IPS-11a (cell line): ENCODE results near the gene CST9L.
"Not testable (repeated sequence)": the region's sequence is repeated elsewhere in the genome, so short reads cannot be mapped to it uniquely, and the experiment has no call there.

Source experiments
- H3K4me3 ChIP-seq: one replicate; pipeline ENCODE4 v1.5.1; 2013; ENCODE audit warnings: low read depth, low read length, control low read depth

CST9L gene

DNA sequence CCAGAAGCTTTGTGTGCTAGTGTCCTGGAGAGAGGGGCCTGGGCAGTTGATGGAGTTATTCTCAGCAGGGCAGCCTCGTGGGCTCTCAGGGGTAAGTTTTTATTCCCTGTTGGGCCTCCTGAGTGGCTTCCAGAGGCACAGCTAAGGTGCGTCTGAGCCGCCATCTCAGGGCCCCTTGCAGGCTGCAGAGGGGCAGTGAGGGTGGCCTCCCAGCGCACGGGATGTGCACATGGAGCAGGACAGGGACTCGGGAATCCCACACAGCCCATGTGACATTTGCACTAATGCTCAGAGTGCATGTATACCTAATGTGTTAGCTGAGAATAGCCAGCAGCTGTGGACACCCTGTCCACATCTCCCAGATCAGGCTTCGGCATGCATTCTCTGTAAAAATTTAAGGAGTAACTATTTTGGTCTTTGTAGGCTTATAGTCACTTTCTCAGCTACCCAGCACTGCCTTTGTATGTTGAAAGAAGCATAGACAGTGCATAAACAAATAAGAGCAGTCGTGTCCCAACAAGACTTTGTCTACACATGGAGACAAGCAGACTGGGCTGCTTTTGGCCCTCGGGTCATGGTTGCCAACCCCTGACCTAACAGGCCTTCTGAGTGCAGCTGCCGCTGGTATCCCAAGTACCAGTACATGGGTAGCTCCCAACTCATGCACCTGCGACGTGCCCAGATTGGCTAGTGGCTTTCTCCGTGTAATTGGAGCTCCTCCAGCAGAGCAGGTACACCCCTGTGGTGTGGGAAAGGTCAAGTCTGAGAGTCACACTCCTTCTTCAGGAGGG is 18.6 kb upstream of the CST9L start:
- H3K4me3 ChIP-seq: no peak overlapping the region

DNA sequence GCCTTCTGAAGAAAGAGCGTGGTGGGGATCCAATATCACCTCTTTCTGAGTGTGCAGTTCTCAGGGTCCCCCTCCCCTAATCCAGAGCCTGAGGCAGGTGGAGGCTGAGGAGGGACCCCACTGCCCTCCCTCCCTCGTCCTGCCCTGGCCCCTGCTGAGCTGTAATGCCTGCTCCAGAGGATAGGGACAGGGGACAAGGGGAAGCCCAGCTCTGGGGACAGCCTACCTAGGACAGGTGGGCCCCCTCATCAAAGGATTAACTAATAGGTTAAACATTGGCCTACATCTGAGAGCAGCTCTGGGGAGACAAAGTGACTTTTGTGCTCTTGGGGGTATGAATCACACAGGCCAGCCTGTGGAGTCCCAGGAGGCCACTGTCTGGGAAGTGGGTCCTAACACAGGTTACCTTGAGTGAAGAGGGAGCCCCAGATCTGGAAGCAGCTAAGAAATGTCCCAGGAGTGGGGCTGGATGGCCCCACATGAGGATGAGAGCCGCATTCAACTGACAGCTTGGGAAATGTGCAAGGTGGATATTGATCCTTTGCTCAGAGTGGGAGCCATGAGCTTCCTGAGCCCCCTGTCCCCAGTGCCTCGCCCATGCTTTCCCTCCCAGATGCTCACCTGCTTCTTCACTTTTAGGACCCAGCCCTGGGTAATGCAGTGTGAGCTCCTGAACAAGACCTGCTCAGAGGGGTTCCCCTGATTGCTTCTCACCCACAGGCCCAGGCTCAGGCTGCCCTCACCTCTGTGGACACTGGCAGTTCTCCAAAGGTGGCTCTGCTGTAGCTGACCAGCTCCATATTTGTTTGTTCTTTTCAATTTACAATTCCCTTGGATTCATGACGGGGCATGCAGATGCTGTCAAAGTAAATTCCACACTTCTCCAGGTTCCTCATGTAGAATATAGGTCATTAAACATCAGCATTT is 17.8 kb upstream of the CST9L start:
- H3K4me3 ChIP-seq: no peak overlapping the region

DNA sequence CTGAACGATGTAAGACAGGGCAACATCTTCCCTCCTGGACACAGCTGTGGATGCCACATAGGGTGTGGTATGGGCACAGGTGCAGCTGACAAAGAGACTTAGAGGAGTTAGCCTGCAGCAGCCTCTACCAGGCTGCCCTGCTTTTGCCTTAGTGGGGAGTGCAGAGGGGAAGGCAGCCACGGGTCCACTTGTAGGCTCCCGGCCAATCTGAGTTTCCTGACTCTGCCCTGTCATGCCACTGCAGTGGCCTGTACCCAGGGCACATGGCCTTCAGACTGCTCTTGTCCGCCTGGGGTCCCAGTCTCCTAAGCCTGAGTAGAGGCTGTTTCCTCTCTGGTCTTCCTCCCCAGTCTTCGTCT is 17.1 kb upstream of the CST9L start:
- no peak overlapping the region for H3K4me3 ChIP-seq

DNA sequence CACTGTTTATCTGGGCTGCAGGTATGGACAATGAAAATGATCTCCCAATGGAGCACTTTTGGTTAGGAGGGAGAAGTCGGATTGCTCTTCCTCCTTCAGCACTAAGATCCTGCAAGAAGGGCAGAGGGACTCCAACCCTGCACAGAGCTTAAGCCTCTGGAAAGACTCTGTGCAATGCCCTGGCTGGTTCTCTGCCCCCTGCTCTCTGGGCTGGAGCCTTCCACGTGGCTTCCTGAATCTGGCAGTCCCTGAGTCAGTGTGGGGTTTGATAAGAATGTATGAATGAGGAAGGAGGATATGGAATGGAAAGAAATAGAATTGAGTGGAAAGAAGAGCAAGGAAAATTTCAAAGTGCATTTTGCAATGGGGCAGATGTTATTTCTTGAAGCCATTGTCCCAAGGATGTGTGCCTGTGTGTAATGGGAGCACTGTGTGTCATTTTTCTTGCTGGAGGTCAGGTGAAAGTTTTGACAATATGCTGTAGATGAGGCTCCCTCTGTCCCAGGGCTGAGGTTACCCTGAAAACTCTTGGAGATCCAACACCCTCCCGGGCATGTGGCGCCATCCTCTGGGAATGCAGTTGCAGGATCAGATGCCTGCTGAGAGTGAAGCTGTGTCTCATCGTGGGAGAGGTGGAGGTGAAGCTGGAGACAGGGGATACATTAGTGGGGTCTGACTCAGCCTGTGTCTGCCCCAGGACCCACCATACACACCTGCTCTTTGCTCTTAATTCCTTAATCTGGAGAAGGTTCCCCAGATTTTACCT is 16.3 kb upstream of the CST9L start:
- H3K4me3 ChIP-seq: no peak overlapping the region

DNA sequence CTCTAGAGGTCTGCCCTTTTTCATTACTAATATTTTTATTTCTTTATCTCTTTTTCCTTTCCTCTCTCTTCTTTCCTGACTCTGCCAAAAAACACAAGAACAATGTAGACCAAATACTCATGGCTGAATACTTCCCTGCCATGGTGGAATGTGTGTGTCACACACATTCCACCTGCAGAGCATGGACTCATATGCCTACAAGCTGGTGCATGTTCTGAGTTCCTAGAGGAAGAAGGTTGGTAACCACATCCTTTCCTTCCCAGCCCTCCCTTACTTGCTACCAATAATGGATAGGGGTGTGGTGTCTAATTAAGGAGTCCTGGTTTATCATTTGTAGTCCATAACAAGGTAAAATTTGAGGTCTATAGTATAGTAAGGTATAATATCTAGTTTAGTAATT is 15.2 kb upstream of the CST9L start:
- H3K4me3 ChIP-seq: no peak overlapping the region

DNA sequence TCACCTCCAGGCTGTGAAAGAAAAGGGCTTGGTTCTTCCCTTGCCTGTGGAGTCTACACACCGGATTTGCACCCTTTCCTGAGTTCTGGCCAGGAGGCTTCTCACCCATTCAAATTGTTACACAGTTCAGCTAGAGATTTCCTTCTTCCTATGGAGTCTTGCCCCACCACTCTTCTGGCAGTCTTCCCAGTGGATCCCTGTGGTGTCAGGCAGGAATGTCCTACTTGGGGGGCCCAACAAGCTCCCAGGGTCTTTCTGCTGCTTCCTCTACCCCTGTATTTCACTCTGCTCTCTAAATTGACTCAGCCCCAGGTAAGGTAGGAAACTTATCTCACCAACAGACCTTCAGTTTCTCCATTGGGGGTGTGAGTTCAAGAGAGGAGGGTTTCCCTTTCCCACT is 14.0 kb upstream of the CST9L start:
- H3K4me3 ChIP-seq: no peak overlapping the region

DNA sequence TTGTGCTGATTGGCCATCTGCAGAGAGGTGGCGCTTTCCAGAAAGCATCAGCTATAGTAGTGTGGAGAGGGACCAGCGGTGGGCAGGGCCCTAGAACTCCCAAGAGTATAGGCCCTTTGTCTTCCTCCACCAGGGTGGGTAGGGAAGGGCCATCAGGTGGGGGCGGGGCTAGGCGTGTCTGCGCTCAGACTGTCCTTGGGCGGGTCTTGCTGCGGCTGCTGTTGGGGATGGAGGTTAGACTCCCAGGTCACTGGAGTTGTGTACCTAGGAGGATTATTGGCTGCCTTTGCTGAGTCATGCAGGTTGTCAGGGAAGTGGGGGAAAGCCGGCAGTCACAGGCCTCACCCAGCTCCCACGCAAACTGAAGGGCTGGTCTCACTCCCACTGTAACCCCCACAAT is 13.5 kb upstream of the CST9L start:
- H3K4me3 ChIP-seq: not testable (repeated sequence)

DNA sequence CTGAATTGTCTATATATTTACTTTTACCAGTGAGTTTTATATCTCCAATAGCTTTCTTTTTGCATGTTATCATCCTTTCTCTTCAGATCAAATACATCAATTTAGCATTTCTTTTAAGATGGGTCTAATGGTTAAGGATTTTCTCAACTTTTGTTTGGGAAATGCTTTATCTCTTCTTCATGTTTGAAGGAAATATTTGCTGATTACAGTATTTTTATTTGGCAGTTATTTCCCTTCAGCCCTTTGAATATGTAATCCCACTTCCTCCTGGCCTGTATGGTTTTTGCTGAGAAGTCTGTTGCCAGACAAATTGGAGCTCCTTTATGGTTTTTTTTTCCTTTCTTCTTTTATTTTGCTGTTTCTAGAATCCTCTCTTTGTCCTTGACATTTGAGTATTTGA is 6.7 kb upstream of the CST9L start:
- H3K4me3 ChIP-seq: no peak overlapping the region

DNA sequence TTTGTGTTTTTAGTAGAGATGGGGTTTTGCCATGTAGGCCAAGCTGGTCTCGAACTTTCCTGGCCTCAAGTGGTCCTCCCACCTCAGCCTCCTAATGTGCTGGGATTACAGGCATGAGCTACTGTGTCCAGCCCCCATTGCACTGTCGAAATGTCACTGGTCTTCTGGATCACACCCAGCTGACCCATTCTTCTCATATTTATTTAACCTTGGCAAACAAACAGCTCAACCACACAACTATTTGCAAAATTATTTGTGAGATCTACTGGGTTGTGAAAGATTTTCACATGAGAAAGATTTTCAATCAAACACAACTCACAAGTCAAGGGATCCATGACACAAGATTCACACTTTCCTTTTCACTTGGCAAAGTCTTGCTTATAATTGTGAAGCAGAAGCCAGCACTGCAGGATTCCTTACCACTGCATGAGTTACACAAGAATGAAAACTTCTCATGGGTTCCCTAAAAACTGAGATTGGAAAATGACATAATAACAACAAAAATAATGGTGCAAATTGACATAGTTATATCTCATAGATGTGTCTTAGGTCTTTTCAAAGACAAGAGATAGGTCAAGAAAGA is 2.0 kb upstream of the CST9L start:
- no peak overlapping the region for H3K4me3 ChIP-seq

DNA sequence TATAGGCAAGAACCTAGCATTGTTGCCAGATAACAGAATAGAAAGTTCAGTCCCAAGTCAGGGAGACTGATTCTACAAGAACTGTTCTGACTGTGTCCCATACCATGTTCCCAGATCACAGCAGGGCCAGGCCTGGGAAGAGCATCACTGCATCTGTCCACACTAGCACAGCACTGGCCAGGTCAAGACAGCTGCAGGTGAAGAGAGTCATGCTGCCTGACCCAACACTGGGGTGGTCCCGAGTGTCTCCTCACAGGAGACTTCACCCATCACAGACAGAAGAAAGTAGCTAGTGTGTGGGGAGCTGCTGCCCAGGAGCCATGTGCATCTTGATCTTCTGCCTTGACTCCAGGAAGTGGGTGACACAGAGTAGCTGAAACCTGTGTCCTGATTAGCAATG is 1.3 kb upstream of the CST9L start:
- H3K4me3 ChIP-seq: no peak overlapping the region

DNA sequence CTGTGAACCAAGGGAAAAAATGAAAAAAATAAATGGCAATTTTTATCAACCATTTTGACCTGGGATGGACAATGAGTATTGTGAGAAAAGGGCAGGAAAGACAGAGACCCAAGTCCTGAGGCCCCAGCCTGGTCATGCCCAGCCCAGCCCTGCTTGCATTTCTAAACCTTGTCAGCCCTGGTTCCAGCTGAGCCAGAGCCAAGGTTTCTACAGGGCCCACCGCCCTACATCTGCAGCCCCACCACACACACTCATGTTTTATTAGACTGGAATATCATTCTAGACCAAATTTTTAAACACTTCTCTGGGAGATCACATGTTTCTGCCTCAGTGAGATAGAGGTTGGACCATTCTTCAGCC is 667 bp upstream of the CST9L start:
- H3K4me3 ChIP-seq: no peak overlapping the region

DNA sequence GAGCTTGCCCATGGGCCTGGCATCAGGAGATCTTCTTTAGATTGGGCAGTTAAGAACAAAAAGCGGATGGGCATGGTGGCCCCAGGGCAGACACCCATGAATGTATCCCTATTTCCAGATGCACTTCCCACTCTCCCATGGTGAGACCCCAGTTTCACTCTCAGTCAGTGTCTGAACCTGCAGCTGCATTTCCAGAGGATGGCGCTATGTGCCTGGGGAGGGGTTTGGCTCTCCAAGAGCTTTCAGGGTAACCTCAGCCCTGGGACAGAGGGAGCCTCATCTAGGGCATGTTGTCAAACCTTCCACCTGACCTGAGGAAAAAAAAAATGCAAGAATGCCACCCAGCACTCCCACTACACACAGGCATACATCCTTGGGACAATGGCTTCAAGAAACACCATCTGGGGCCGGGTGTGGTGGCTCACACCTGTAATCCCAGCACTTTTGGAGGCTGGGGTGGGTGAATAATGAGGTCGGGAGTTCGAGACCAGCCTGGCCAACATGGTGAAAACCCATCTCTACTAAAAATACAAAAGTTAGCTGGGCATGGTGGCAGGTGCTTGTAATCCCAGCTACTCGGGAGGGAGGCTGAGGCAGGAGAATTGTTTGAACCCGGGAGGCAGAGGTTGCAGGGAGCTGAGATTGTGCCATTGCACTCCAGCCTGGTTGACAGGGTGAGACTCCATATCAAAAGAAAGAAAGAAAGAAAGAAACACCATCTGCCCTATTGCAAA is 1.9 kb downstream of the CST9L start:
- H3K4me3 ChIP-seq: no peak overlapping the region

DNA sequence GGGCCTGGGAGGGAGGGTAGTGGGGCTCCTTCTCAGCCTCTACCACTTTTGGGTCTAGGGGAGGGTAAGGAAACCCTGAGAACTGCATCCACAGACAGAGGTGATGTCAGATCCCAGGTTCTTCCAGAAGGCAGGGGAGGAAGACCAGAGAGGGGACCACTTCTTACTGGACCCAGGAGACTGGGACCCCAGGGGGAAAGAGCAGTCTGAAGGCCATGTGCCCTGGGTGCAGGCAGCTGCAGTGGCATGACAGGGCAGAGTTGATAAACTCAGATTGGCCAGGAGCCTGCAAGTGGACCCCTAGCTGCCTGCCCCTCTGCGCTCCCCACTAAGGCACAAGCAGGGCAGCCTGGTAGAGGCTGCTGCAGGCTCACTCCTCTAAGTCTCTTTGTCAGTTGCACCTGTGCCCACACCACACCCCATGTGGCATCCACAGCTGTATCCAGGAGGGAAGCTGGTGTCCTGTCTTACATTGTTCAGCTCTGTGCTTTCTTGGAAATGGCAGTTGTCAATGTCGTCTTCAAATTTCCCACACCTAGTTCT is 2.7 kb downstream of the CST9L start:
- H3K4me3 ChIP-seq: no peak overlapping the region

DNA sequence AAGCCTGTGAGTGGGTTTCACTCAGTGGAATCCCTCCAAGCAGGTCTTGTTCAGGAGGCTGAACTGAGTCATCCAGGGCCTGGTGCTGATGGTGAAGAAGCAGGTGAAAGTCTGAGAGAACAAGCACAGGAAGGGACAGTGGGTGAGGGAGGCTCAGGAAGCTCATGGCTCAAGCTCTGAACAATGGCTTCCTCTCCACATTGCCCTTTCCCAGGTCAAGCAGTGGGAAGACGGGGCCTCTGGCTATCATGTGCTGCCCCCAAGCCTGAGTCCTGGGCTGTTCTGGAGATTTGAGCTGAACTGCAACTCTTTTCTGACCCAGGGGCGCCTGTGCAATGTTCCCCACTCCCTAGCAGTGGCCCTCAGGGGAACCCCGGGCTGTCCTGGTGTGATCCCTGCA is 3.4 kb downstream of the CST9L start:
- no peak overlapping the region for H3K4me3 ChIP-seq

DNA sequence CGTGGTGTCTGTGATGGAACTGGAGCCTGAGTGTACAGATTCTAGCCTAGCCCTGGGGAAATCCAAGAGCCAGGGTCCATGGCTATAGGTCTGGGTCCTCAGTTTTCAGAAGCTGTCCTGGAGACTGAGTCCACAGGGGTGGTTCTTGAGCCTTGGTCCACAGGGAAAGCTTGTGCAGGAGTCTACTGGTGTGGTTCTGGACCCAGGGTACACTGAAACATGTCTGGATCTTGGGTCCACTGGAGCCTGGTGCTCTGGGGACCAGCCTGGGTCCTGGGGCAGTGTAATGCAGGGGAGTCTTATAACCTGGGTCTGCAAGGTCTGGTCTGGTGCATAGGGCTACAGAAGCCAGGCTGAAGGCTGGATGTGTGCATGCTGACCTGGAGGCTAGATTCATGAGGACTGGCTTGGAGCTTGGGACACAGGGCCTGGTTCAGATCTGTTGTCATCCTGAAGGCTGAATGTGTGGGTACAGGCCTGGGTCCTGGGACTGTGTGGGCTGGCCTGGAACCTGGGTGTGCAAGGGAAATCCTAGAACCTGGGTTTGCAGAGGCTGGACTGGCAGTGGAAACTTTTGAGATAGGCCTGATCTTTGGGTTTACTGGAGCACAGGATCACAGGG is 5.5 kb downstream of the CST9L start:
- no peak overlapping the region for H3K4me3 ChIP-seq

DNA sequence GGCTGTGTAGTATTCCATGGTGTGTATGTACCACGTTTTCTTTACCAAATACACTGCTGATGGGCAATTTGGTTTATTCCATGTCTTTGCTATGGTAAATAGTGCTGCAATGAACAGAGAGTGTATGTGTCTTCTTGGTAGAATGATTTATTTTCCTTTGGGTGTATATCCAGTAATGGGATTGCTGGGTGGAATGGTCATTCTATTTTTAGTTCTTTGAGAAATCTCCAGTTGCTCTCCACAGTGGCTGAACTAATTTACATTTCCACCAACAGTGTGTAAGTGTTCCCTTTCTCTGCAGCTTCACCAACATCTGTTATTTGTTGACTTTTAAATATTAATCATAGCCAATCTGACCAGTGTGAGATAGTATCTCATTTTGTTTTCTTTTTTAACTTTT is 13.9 kb downstream of the CST9L start:
- H3K4me3 ChIP-seq: no peak overlapping the region

DNA sequence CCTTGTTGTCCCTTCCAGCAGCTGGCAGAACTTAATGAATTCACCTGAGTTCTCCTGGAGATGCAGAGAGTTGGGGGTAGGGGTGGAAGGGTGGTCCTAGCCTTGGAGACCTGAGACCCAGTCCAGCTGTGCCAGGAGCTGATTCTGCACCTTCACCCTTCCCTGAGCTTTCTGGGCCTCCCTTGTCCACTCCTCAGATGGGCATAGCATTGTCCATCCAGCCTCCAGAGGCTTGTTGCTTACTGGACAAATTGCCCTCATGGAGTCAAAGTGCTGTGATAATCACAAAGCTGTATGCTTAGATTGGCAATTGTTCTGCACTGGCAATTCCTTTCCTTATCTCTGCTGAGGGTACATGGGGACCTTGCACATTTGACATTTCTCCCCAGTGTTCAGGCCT is 16.5 kb downstream of the CST9L start:
- H3K4me3 ChIP-seq: no peak overlapping the region

DNA sequence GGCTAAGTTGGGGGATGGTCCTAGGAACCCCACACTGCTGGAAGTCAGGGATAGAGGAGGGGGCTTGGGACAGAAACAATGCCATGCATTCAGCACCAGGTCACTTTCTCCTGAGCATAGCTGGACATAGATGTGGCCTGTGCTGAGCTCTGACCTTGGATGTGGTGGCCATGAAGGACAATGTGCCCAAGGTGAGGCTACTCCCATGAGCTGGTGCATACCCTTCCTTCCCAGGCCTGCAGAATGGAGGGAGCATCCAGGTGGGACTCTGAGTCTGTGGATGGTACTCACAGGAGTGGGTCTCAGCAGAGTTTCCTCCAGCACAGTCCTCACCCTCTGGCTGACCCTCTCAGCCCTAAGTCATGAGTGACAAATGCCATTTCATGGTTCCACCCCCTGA is 16.9 kb downstream of the CST9L start:
- no peak overlapping the region for H3K4me3 ChIP-seq

DNA sequence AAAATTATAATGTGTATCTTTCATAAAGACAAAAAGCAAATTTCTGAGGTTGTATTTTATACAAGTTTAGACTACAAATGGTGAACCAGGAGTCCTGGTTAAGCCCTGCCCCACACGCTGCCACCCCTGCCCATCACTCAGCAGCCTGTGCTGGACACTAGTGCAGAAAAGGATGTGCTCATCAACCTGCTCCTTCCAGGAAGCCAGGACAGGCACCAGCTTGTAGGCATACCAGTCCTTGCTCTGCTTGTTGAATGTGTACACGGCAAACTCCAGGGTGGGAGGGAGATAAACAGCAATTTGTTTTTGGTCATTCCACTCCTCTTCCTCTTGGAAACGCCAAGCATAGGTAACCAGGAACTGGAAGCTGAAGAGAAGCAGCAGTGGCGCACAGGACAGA is 18.1 kb downstream of the CST9L start:
- H3K4me3 ChIP-seq: no peak overlapping the region

DNA sequence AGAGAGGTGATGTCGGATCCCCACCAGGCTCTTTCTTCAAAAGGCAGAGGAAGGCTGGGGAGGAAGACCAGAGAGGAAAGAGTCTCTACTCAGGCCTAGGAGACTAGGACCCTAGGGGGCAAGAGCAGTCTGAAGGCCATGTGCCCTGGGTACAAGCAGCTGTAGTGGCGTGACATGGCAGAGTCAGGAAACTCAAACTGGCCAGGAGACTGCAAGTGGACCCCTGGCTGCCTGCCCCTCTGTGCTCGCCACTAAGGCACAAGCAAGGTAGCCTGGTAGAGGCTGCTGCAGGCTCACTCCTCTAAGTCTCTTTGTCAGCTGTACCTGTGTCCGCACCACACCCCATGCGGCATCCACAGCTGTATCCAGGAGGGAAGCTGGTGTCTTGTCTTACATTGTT is 19.9 kb downstream of the CST9L start:
- no peak overlapping the region for H3K4me3 ChIP-seq
